BLaER1 (cell line): ENCODE data around the gene SELL.

Source experiments
- H3K27ac ChIP-seq: shearing (Covaris generic); formaldehyde crosslinking; 2 replicates; pipeline ENCODE4 v1.8.1; 2022
- H3K27me3 ChIP-seq: shearing (Covaris generic); formaldehyde crosslinking; 2 replicates; pipeline ENCODE4 v1.8.1; 2022
- H3K36me3 ChIP-seq: shearing (Covaris generic); formaldehyde crosslinking; 2 replicates; pipeline ENCODE4 v1.8.1; 2022
- H3K4me1 ChIP-seq: shearing (Covaris generic); formaldehyde crosslinking; 2 replicates; pipeline ENCODE4 v1.8.1; 2022
- H3K4me2 ChIP-seq: shearing (Covaris generic); formaldehyde crosslinking; 2 replicates; pipeline ENCODE4 v1.8.1; 2022
- H3K4me3 ChIP-seq: shearing (Covaris generic); formaldehyde crosslinking; 2 replicates; pipeline ENCODE4 v1.8.1; 2022
- H3K9ac ChIP-seq: shearing (Covaris generic); formaldehyde crosslinking; 2 replicates; pipeline ENCODE4 v1.8.1; 2022
- H3K9me3 ChIP-seq: shearing (Covaris generic); formaldehyde crosslinking; 2 replicates; pipeline ENCODE4 v1.8.1; 2022
- H4K20me1 ChIP-seq: shearing (Covaris generic); formaldehyde crosslinking; 2 replicates; pipeline ENCODE4 v1.8.1; 2022
- Cebpa-rat ChIP-seq: shearing (Covaris generic); IDR thresholded peaks from 2 replicates; pipeline ENCODE4 v1.8.1; 2022

The SELL gene

GRCh38 chr1:169711469-169712308 is at the start of gene SELL:
Gene SELL, minus strand, starts transcription at chr1:169711620. Its CDS starts 122 bp downstream, at chr1:169711498.
- Histone ChIP-seq H3K27me3 (no peaks in the 10 kb centered on the region), H3K9ac (no peak within 1 kb of the TSS), H3K4me3 (peak within 1 kb of the TSS; percentile 33; the same call in 1 of the 2 replicates), H4K20me1 (no peaks in the 10 kb centered on the region), H3K27ac (no peak within 1 kb of the TSS), H3K9me3 (peaks cover 9% of the 10 kb centered on the region; the same call in 1 of the 2 replicates), H3K36me3 (no peaks in the 10 kb centered on the region), H3K4me1 (peaks cover 10% of the 10 kb centered on the region), H3K4me2 (peak within 1 kb of the TSS; percentile 58)
- TF ChIP-seq Cebpa-rat: no peak

DNA sequence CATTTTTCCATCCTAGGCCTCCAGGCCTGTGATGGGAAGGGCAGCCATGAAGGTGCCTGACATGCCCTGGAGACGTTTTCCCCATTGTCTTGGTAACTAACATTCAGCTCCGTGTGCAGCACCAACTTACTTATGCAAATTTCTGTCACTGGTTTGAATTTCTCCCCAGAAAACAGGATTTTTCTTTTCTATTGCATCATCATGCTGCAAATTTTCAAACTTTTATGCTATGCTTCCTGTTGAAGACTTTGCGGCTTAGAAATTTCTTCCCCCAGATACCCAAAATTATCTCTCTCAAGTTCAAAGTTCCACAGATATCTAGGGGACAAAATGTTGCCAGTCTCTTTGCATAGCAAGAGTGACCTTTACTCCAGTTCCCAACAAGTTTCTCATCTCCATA is 47.6 kb upstream of the SELL start:
- no peaks in the 10 kb centered on the region for H3K4me1 ChIP-seq
- no peak overlapping the region for H3K4me3 ChIP-seq
- H4K20me1 ChIP-seq: no peaks in the 10 kb centered on the region
- H3K9me3 ChIP-seq: peaks cover 15% of the 10 kb centered on the region
- no peaks in the 10 kb centered on the region for H3K36me3 ChIP-seq
- no peak overlapping the region for H3K9ac ChIP-seq
- no peak for TF ChIP-seq Cebpa-rat
- H3K27ac ChIP-seq: no peak overlapping the region
- no peaks in the 10 kb centered on the region for H3K27me3 ChIP-seq
- H3K4me2 ChIP-seq: no peak overlapping the region

GRCh38 chr1:169753549-169753948 is 42.1 kb upstream of the SELL start:
- Histone ChIP-seq H3K4me1 (no peaks in the 10 kb centered on the region), H3K36me3 (no peaks in the 10 kb centered on the region), H3K4me2 (no peak overlapping the region), H3K27ac (no peak overlapping the region), H3K4me3 (no peak overlapping the region), H4K20me1 (no peaks in the 10 kb centered on the region), H3K27me3 (no peaks in the 10 kb centered on the region), H3K9me3 (peaks cover 9% of the 10 kb centered on the region), H3K9ac (no peak overlapping the region)
- TF ChIP-seq Cebpa-rat: no peak

GRCh38 chr1:169750041-169750440 is 38.6 kb upstream of the SELL start:
- Histone ChIP-seq H3K27me3 (no peaks in the 10 kb centered on the region), H3K4me1 (peaks cover 9% of the 10 kb centered on the region), H3K4me2 (no peak overlapping the region), H4K20me1 (no peaks in the 10 kb centered on the region), H3K27ac (no peak overlapping the region), H3K9me3 (no peaks in the 10 kb centered on the region), H3K9ac (no peak overlapping the region), H3K4me3 (no peak overlapping the region), H3K36me3 (no peaks in the 10 kb centered on the region)
- no peak for TF ChIP-seq Cebpa-rat

DNA sequence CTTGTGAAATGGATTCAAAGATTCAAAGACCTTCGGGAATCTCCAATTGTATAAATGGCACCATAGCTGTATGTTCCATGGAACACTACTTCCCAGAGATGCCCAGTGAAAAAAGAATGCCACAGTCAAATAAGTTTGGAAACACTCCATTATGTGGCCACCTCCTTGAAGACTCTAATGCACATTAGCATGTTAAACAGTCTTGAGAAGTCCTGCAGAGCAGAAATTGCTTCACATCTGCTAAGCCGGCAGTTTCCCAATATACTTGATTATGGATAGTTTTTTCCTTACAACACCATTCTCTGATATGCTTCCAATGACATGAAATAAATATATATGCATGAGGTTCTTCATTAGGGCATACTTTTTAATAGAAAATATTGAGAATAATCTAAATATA is 35.1 kb upstream of the SELL start:
- H3K27me3 ChIP-seq: no peaks in the 10 kb centered on the region
- no peak overlapping the region for H3K9ac ChIP-seq
- H3K27ac ChIP-seq: no peak overlapping the region
- peaks cover 16% of the 10 kb centered on the region for H3K4me1 ChIP-seq
- H3K36me3 ChIP-seq: no peaks in the 10 kb centered on the region
- no peaks in the 10 kb centered on the region for H4K20me1 ChIP-seq
- no peak for TF ChIP-seq Cebpa-rat
- H3K4me3 ChIP-seq: no peak overlapping the region
- no peak overlapping the region for H3K4me2 ChIP-seq
- H3K9me3 ChIP-seq: peaks cover 8% of the 10 kb centered on the region; the same call in 1 of the 2 replicates

DNA sequence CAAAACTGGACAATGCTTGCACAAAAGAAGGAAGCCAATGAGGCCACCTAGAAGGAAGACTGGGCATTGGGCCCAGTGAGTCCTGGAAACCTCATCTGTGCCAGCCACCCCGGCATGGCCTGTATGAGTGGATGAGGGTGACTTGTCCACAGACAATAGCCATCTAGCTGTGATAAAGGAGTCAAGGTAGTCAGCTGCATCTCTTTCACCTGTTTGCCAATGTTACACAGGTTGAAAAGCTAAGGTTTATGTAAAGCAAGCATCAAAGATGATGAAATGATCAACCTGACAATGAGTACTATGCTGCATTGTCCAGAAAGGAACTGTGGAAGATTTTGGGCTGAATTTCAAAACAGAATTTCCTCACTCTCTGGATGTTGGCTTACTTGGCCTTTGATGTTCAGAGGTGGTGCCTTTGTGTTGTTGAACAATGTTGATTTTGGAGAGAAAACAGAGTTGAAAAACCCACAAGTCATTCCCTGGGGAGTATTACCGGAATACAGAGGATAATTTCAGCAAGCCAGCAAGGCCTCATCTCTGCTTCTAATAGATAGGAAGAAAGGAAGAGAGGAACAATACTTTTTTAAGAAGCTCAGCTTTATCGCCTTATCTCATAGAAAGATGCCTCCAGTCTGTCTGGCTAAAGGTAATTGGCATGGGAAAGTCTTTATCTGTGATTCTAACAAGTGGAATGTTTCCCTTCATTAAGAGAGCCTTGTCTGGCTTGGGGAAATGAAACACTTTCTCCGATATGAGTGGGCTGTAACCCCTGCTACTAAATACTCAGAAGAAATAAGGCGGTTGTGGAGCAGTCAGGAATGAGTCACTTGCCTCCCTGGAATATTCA is 33.8 kb upstream of the SELL start:
- Histone ChIP-seq H3K4me2 (peak overlapping the region; percentile 52), H3K4me3 (no peak overlapping the region)
- no peak for TF ChIP-seq Cebpa-rat

DNA sequence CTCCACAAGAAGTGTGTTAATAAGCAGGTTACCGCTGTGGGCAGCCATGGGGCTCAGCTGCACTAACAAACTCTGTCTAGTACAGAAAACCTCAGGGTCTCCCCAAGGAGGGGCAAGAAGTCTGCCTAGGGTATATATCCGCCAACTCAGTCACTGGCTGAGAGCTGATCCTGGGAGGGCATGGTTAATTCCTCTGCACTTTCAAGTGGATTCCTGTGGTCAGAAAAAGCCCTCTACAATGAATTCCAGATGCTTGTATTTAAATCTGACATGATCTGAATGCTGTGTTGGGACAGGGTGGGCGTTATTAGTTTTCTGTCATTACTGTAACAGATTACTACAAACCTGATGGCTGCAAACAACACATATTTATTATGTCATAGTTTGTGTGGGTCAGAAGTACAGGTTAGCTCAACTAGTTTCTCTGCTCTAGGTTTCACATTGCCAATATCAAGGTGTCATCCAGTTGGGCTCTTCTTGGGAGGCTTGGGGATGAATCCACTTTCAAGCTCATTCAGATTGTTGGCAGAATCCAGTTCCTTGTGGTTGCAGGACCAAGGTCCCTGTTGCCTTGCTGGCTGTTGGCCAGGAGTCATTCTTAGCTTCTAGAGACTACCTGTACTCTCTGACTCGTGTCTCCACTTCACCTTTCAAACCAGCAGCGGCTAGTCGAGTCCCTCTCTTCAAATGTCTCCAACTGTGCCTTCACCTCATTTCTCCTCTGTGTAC is 30.4 kb upstream of the SELL start:
- H3K4me3 ChIP-seq: no peak overlapping the region
- H3K9ac ChIP-seq: no peak overlapping the region
- H3K9me3 ChIP-seq: peaks cover 8% of the 10 kb centered on the region; the same call in 1 of the 2 replicates
- peaks cover 16% of the 10 kb centered on the region for H3K4me1 ChIP-seq
- H3K27ac ChIP-seq: no peak overlapping the region
- TF ChIP-seq Cebpa-rat: no peak
- H3K36me3 ChIP-seq: no peaks in the 10 kb centered on the region
- no peak overlapping the region for H3K4me2 ChIP-seq
- H4K20me1 ChIP-seq: no peaks in the 10 kb centered on the region
- no peaks in the 10 kb centered on the region for H3K27me3 ChIP-seq

More for the DNA sequence above, 33.8 kb upstream of the SELL start:
- H3K4me1 ChIP-seq: peaks cover 16% of the 10 kb centered on the region
- H3K9ac ChIP-seq: no peak overlapping the region
- H3K27me3 ChIP-seq: no peaks in the 10 kb centered on the region
- no peak overlapping the region for H3K27ac ChIP-seq
- no peaks in the 10 kb centered on the region for H4K20me1 ChIP-seq
- no peaks in the 10 kb centered on the region for H3K36me3 ChIP-seq
- peaks cover 8% of the 10 kb centered on the region; the same call in 1 of the 2 replicates for H3K9me3 ChIP-seq

DNA sequence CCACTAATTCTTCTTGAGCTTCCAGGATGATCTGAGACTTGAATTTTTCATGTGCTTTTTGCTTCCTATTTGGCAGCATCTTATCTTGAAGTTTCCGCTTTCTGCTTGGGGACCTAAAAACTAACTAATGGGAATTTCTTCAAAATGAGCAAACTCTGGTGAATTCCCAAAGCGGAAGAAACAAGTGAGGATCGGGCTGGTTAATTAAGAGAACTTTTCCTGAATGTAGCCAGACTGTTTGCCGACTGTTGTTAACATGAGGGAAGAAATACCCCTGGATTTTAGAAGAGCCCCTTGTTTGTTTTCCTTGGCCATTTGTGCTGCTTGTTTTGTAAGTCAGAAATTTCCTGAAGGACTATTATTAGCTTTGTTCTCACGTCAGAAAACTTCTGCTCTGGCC is 28.6 kb upstream of the SELL start:
- Histone ChIP-seq H3K27me3 (no peaks in the 10 kb centered on the region), H4K20me1 (no peaks in the 10 kb centered on the region), H3K4me3 (no peak overlapping the region), H3K4me2 (no peak overlapping the region), H3K4me1 (peaks cover 6% of the 10 kb centered on the region), H3K9me3 (peaks cover 8% of the 10 kb centered on the region; the same call in 1 of the 2 replicates), H3K27ac (no peak overlapping the region), H3K36me3 (no peaks in the 10 kb centered on the region), H3K9ac (no peak overlapping the region)
- TF ChIP-seq Cebpa-rat: no peak

GRCh38 chr1:169733924-169734323 is 22.5 kb upstream of the SELL start, which contains the start of gene SELE:
Gene SELE, minus strand, starts transcription at chr1:169734079. Its CDS starts 467 bp downstream, at chr1:169733612.
- TF ChIP-seq Cebpa-rat: no peak
- Histone ChIP-seq H3K9me3 (no peaks in the 10 kb centered on the region), H3K36me3 (no peaks in the 10 kb centered on the region), H3K27ac (no peak within 1 kb of the TSS), H3K27me3 (no peaks in the 10 kb centered on the region), H3K4me2 (no peak within 1 kb of the TSS), H4K20me1 (no peaks in the 10 kb centered on the region), H3K4me1 (no peaks in the 10 kb centered on the region), H3K9ac (no peak within 1 kb of the TSS), H3K4me3 (no peak within 1 kb of the TSS)
